Uterus (tissue), 2 donors: Measurements from ENCODE around the gene SREK1.

Source experiments
- CTCF ChIP-seq, 4 experiments: fragments of 200-600 bp in 2 of 4; fragments of 450-650 bp in 2 of 4; sonication (generic) in 2 of 4; IDR thresholded peaks; one replicate each; pipeline ENCODE4 v1.5.1; 2016 to 2019; ENCODE audit warnings: antibody characterized with exemption in 4 of 4, mild to moderate bottlenecking in 2 of 4, moderate library complexity in 1 of 4
- POLR2A ChIP-seq, 2 donors: fragments of 450-650 bp; IDR thresholded peaks; one replicate each; pipeline ENCODE4 v1.6.1; 2016; ENCODE audit warnings: antibody characterized with exemption in 2 of 2, mild to moderate bottlenecking in 1 of 2, moderate library complexity in 1 of 2

GRCh38 chr5:66139318-66139712 lies 4.8 kb upstream of the SREK1 start:
- no peak for TF ChIP-seq CTCF (IDR thresholded peaks at IDR 0.05)
- TF ChIP-seq POLR2A (IDR thresholded peaks at IDR 0.05), result no peak
